Measurements from ENCODE around the gene LTBP2. TPM values are rescaled to one million over a fixed set of nuclear protein-coding genes. Genes with fewer than 3 reads are reported as not detected.

LTBP2 gene
- total RNA-seq (10 to 100 TPM in 3 of 5 donors, 1 to 10 TPM in 2; 5.8 to 36.2 (median 10.5) TPM), polyA plus RNA-seq (1 to 10 TPM; 2.9 to 5.9 (median 3.4) TPM)
- long read RNA-seq, donor 1: 0 reads
- long read RNA-seq, donor 2: 0 reads
- long read RNA-seq, donor 3, partial matches to known transcripts: 0 of 1 reads
- long read RNA-seq, donor 3, other reads (novel, unspliced or antisense): 0 of 1 reads
- long read RNA-seq, donor 4: 0 reads
- long read RNA-seq, donor 5, partial matches to known transcripts: 0 of 1 reads
- long read RNA-seq, donor 5, other reads (novel, unspliced or antisense): 0 of 1 reads
- long read RNA-seq, donor 6: 0 reads
- long read RNA-seq, donor 7: 0 reads
- long read RNA-seq, donor 8: 0 reads
- long read RNA-seq, donor 9: 0 reads
- long read RNA-seq, donor 10: 0 reads

DNA sequence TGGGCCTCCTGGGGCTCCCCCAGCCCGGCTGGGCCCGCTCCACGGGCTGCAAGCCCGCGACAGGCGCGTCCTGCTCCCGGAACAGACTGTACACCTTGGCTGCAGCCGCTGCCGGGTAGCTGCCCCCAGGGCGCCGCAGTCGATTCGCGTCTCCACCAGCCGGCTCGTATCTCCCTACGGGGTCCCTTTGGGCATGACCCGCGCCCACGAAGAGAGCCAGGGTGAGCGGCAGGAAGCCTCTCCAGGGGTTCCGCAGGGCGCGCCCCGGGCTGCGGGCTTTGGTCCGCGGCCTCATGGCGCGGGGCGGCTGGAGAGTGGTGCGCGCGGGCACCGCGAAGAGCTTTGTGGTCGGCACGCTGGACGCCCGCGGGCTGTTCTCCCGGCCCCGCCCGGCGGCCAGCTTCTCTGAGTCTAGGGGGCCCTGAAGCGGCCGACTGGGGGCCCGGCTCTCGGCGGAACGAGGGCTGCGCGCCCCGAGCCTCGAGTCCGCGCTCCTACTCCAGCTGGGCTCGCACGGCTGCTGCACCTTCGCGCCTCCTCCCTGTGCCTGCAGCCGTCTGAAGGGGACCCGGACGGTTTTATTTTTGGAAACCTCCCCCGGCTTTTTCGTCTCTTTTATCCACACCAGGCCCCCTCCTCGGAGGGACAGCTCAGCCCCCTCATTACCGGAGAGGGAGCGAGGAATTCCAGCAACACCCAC lies at the start of gene LTBP2:
LTBP2 (minus strand) TSS at position 588 of the 700 bp plus-strand sequence; CDS start at position 295, 293 bp downstream.
- Histone ChIP-seq H3K27ac (peak within 1 kb of the TSS; percentile 9 to 70 (median 47)), H3K4me1 (peaks cover 19 to 55% (median 39%) of the 10 kb centered on the region in 4 donors), H3K4me3 (peak within 1 kb of the TSS; percentile 53 to 85 (median 67)), H3K36me3 (no peaks in the 10 kb centered on the region), H3K27me3 (peaks cover 0 to 29% (median 12%) of the 10 kb centered on the region in 3 donors), H3K9me3 (no peaks in the 10 kb centered on the region)
- peak in 1 of 2 donors; percentile 63 for DNase-seq
- WGBS, 5 donors: 0 to 2% (median 1%) methylated on average over 27 to 70 of the region's 70 CpGs
- intact Hi-C loops (cut with DNase I; ENCODE audit: low total_unique reads): loop anchor here (5.0 kb wide), 1 partner anchor 109 kb away; no protein-coding TSS in a partner anchor
- TF ChIP-seq POLR2AphosphoS5 (IDR thresholded peaks at IDR 0.05) (no peak), POLR2A (IDR thresholded peaks at IDR 0.05) (no peak), EP300 (IDR thresholded peaks at IDR 0.05) (no peak)
- TF ChIP-seq, protein P1, sequence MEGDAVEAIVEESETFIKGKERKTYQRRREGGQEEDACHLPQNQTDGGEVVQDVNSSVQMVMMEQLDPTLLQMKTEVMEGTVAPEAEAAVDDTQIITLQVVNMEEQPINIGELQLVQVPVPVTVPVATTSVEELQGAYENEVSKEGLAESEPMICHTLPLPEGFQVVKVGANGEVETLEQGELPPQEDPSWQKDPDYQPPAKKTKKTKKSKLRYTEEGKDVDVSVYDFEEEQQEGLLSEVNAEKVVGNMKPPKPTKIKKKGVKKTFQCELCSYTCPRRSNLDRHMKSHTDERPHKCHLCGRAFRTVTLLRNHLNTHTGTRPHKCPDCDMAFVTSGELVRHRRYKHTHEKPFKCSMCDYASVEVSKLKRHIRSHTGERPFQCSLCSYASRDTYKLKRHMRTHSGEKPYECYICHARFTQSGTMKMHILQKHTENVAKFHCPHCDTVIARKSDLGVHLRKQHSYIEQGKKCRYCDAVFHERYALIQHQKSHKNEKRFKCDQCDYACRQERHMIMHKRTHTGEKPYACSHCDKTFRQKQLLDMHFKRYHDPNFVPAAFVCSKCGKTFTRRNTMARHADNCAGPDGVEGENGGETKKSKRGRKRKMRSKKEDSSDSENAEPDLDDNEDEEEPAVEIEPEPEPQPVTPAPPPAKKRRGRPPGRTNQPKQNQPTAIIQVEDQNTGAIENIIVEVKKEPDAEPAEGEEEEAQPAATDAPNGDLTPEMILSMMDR (IDR thresholded peaks at IDR 0.05): no peak

DNA sequence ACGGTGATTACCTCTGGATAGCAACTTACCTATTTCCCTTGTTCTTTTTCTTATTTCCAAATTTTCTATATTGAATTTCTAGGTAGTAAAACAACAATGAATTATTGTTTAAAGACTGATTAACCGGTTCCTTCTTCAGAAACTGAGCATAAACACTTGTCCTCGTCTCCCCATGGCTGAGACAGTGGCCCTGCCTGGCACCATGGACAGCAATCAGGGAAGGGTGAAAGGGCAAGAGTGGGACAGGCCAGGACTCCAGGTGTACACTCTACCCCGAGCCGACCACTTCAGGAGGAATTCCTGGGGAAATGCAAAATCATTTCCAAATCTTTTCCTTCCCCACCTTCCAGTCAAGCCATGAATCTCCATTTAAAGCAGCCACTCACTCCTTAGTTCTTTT lies 48.8 kb upstream of the LTBP2 start:
- intact Hi-C loops (cut with DNase I; ENCODE audit: low total_unique reads): no loop called here
- Histone ChIP-seq H3K27me3 (no peaks in the 10 kb centered on the region), H3K4me1 (peaks cover 0 to 3% (median 0%) of the 10 kb centered on the region in 4 donors), H3K9me3 (no peaks in the 10 kb centered on the region), H3K27ac (no peak overlapping the region), H3K36me3 (peaks cover 24 to 90% (median 67%) of the 10 kb centered on the region in 4 donors), H3K4me3 (no peak overlapping the region)
- 66 to 76% (median 73%) methylated on average over 5 of the region's 5 CpGs for WGBS, 5 donors
- no peak for DNase-seq
- TF ChIP-seq POLR2AphosphoS5 (IDR thresholded peaks at IDR 0.05) (no peak), EP300 (IDR thresholded peaks at IDR 0.05) (no peak), POLR2A (IDR thresholded peaks at IDR 0.05) (no peak)
- TF ChIP-seq, protein P1 (IDR thresholded peaks at IDR 0.05): no peak

DNA sequence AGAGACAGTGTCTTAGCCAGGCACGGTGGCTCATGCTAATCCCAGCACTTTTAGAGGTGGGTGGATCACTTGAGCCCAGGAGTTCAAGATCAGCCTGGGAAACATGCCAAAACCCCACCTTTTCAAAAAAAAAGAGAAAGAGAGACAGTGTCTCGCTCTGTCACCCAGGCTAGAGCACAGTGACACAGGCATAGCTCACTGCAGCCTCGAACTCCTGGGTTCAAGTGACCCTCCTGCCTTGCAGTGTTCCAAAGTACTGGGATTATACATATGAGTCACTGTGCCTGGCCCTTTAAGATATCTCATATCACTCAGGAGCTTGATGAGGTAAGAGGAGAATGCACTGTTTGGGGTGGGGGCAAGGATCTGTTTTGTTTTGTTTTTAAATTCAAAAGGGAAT lies 48.1 kb upstream of the LTBP2 start:
- H3K27ac ChIP-seq: no peak overlapping the region
- no peaks in the 10 kb centered on the region for H3K27me3 ChIP-seq
- intact Hi-C loops (cut with DNase I; ENCODE audit: low total_unique reads): no loop called here
- H3K4me3 ChIP-seq: no peak overlapping the region
- WGBS, 5 donors: 68 to 93% (median 85%) methylated on average over 3 of the region's 3 CpGs
- DNase-seq: no peak
- H3K4me1 ChIP-seq: peaks cover 0 to 7% (median 0%) of the 10 kb centered on the region in 4 donors
- no peak for TF ChIP-seq POLR2AphosphoS5 (IDR thresholded peaks at IDR 0.05)
- TF ChIP-seq, protein P1 (IDR thresholded peaks at IDR 0.05): no peak
- no peak for TF ChIP-seq POLR2A (IDR thresholded peaks at IDR 0.05)
- no peak for TF ChIP-seq EP300 (IDR thresholded peaks at IDR 0.05)
- peaks cover 24 to 83% (median 63%) of the 10 kb centered on the region in 4 donors for H3K36me3 ChIP-seq
- H3K9me3 ChIP-seq: no peaks in the 10 kb centered on the region

DNA sequence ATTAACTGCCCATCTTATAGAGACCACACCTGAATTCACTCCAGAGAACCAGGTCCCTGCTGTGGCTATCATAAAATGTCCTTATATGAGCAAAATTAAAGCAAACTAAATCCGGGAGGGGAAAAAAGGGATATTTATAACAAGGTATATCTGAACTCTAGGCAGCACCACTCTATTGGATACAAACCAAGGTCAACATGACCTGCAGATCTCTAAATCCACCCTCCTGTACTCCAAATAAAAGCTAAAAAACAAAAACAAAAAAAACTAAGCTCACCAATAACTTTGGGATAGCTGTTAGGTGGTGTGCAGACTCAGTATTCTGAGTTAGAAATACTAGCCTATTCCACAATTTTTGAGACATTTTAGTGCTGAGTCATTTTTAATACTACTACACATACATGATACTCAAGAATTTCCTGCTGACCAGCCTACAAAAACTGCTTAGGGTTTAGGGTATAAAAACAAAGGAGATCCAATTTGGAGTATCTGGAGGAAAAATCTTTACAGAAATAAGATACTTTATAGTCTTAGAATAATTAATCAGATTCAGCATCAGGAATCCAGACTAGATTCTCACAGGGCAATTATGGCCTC lies 46.6 kb upstream of the LTBP2 start:
- no peaks in the 10 kb centered on the region for H3K27me3 ChIP-seq
- H3K27ac ChIP-seq: no peak overlapping the region
- TF ChIP-seq EP300 (IDR thresholded peaks at IDR 0.05): no peak
- no peak for TF ChIP-seq POLR2AphosphoS5 (IDR thresholded peaks at IDR 0.05)
- TF ChIP-seq, protein P1 (IDR thresholded peaks at IDR 0.05): no peak
- no peak for TF ChIP-seq POLR2A (IDR thresholded peaks at IDR 0.05)
- WGBS, 5 donors: 65 to 79% (median 73%) methylated on average over 1 of the region's 1 CpG
- H3K36me3 ChIP-seq: peaks cover 15 to 69% (median 49%) of the 10 kb centered on the region in 4 donors
- intact Hi-C loops (cut with DNase I; ENCODE audit: low total_unique reads): no loop called here
- no peak for DNase-seq
- no peak overlapping the region for H3K4me3 ChIP-seq
- no peaks in the 10 kb centered on the region for H3K9me3 ChIP-seq
- peaks cover 0 to 7% (median 2%) of the 10 kb centered on the region in 4 donors for H3K4me1 ChIP-seq

All from stomach (tissue), 19 donors.